ENCODE measurements around the gene MAPK8. TPM values are rescaled to one million over a fixed set of nuclear protein-coding genes. Genes with fewer than 3 reads are reported as not detected.

Gene MAPK8
- total and polyA plus RNA-seq, 12 donors, result 7.6 to 103 (median 31.9) TPM

DNA sequence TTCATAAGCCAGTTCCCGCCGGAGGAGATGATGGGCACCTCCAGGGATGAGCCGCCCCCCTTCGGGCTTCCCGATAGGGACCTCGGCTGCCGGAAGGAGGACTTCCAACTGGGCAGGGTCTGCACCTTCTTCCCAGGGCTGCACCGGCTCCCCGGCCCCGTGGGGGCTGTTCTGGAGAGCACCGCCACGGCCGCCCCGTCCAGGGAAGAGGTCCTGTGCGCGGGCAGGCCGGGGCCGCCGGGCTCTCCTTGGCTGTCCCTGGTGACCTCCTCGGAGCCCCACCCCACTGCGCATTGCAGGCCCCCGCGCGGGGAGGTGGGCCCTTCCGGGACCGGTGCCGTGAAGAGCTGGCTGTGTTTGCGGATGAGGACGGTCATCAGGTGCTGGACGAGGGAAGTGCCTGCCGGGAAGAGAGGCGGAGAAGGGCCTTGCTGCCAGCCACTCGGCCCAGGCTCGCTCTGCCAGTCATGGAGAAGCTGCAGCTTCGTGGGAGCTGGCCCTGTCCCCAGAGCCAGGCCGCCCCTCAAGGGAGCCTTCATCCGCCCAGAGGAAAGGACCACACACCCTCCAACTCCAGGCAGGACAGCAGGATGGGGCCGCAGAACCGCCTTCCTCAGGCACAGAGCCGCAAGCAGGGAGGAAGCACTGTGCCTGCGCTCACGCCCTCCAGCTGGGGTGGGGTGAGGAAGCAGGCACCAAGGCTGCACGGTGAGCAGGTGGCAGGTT, 144.4 kb downstream of the MAPK8 start:
- no peak for TF ChIP-seq POLR2A (IDR thresholded peaks at IDR 0.05)
- TF ChIP-seq, protein P1, sequence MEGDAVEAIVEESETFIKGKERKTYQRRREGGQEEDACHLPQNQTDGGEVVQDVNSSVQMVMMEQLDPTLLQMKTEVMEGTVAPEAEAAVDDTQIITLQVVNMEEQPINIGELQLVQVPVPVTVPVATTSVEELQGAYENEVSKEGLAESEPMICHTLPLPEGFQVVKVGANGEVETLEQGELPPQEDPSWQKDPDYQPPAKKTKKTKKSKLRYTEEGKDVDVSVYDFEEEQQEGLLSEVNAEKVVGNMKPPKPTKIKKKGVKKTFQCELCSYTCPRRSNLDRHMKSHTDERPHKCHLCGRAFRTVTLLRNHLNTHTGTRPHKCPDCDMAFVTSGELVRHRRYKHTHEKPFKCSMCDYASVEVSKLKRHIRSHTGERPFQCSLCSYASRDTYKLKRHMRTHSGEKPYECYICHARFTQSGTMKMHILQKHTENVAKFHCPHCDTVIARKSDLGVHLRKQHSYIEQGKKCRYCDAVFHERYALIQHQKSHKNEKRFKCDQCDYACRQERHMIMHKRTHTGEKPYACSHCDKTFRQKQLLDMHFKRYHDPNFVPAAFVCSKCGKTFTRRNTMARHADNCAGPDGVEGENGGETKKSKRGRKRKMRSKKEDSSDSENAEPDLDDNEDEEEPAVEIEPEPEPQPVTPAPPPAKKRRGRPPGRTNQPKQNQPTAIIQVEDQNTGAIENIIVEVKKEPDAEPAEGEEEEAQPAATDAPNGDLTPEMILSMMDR (IDR thresholded peaks at IDR 0.05), result no peak
- Histone ChIP-seq H3K4me3 (no peak overlapping the region), H3K9me3 (replicated peaks in 1 of 3) (no peaks in the 10 kb centered on the region), H3K27ac (no peak overlapping the region), H3K4me1 (replicated peaks in 1 of 2) (no peaks in the 10 kb centered on the region), H3K36me3 (replicated peaks in 1 of 2) (no peaks in the 10 kb centered on the region), H3K27me3 (no peaks in the 10 kb centered on the region)
- intact Hi-C loops (cut with DNase I), result no loop called here
- DNase-seq, result no peak
- 83 to 94% (median 91%) methylated on average over 1 to 43 of the region's 43 CpGs for WGBS, 4 donors

DNA sequence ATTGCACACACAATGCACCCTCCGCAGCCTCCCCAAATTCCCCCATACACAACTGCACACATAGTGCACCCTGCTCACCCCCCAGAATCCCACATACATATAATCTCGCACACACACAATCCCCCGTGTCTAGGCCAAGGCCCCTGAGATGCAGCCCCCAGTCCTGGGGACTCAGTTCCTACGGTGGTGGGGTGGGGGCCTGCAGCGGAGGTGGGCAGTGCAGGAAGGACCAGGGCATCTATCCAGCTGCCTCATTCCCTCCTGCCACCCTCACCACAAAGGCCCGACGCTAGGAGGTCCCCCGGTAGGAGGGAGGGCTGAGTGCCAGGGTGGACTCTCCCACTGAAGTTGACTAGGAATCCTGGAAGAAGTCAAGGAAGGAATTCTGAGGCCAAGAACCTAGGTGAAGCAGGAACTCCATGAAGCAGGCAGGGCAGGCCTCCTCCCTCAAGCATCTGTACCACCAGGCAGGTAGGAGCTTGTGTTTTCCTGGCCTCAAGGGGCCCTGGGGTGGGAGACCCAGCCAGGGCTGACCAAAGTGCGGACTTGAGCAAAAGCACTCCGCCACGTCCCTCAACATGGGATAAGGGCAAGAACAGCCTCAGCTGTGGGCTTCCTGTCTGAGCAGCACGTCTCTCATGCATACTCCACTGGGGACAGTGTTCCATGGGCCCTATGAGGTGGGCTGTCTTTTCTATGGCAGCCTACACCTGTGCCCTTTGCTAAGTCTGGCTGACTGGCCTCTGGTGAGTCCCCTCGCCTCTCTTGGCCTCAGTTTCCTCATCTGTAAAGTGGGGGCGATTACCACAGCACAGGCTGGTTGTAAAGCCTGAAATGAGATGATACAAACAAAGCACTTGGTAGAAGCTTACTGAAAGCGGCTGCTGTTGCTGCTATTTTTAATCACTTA, 145.7 kb downstream of the MAPK8 start:
- H3K9me3 ChIP-seq (replicated peaks in 1 of 3), result no peaks in the 10 kb centered on the region
- H3K4me1 ChIP-seq (replicated peaks in 1 of 2), result no peaks in the 10 kb centered on the region
- H3K4me3 ChIP-seq, result no peak overlapping the region
- H3K27ac ChIP-seq, result no peak overlapping the region
- WGBS, 4 donors, result 76 to 80% (median 78%) methylated on average over 12 to 15 of the region's 15 CpGs
- TF ChIP-seq POLR2A (IDR thresholded peaks at IDR 0.05), result no peak
- TF ChIP-seq, protein P1 (IDR thresholded peaks at IDR 0.05), result no peak
- H3K27me3 ChIP-seq, result no peaks in the 10 kb centered on the region
- intact Hi-C loops (cut with DNase I), result no loop called here
- DNase-seq, result peak in 1 of 7 donors; percentile 34
- no peaks in the 10 kb centered on the region for H3K36me3 ChIP-seq (replicated peaks in 1 of 2)

DNA sequence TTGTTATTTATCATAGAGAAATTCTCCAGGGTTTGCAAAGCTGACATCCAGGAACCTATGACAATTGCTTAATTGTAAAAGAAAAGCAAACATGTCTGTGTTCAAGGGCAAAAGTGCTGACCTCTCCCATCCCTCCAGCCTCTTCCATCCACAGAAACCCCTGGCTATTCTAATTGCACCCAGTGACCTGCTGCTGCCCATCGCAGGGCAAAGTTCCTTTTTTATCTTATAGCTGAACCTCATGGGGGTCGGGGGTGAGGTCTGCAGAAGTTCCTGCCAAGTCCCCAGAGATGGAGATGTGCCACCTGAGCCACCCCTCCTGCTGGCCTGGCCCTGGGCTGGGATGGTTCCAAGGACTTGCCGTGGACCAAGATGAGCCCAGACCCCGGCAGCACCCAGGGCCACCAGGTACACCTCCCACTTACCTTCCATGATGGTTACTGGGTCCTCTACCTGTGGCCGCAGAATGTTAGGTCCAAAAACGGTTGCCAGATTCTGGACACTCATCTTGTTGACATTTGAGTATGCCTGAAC, 146.5 kb downstream of the MAPK8 start:
- Histone ChIP-seq H3K27me3 (no peaks in the 10 kb centered on the region), H3K9me3 (replicated peaks in 1 of 3) (no peaks in the 10 kb centered on the region), H3K4me1 (replicated peaks in 1 of 2) (no peaks in the 10 kb centered on the region), H3K4me3 (no peak overlapping the region), H3K27ac (no peak overlapping the region), H3K36me3 (replicated peaks in 1 of 2) (no peaks in the 10 kb centered on the region)
- no peak for DNase-seq
- 84 to 96% (median 87%) methylated on average over 2 to 6 of the region's 6 CpGs for WGBS, 4 donors
- intact Hi-C loops (cut with DNase I), result no loop called here
- no peak for TF ChIP-seq POLR2A (IDR thresholded peaks at IDR 0.05)
- TF ChIP-seq, protein P1 (IDR thresholded peaks at IDR 0.05), result no peak
